Activated CD4-positive, alpha-beta T cell treated with anti-CD3 and anti-CD28 coated beads, Interleukin-2, amount 50 U/mL, for 16 hours (primary cell): ENCODE data around the gene ASPHD2.
"Not testable (repeated sequence)": the region's sequence is repeated elsewhere in the genome, so short reads cannot be mapped to it uniquely, and the experiment has no call there.

ENCODE experiments used
- DNase-seq: peaks from one replicate; pipeline ENCODE4 v3.0.0-alpha.2; 2020

The ASPHD2 gene, protein sequence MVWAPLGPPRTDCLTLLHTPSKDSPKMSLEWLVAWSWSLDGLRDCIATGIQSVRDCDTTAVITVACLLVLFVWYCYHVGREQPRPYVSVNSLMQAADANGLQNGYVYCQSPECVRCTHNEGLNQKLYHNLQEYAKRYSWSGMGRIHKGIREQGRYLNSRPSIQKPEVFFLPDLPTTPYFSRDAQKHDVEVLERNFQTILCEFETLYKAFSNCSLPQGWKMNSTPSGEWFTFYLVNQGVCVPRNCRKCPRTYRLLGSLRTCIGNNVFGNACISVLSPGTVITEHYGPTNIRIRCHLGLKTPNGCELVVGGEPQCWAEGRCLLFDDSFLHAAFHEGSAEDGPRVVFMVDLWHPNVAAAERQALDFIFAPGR

GRCh38 chr22:26428515-26429457 lies at the start of gene ASPHD2:
Gene ASPHD2 (plus strand): TSS chr22:26429260. CDS start chr22:26433616, 4,356 bp downstream.
- peak; percentile 85 for DNase-seq

- no peak for DNase-seq
Measured at GRCh38 chr22:26380072-26380830, 48.8 kb upstream of the ASPHD2 start.

DNA sequence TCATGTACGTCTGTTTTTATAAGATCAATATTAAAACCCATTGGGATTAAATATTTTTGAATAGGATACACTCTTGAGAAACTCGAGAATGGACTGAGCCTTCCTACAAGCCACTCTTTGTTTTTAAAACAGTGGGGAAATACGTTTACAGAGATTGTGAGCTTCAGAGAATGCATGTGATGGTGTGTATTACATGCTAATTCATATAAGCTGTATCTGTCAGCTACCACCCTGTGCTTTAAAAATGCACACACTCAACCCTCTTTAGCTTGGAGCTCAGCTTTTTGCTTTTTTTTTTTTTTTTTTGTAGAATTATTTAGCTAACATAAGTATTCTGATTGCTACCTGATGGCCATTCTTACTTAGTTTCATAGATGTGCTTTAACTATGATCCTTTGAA lies 46.3 kb upstream of the ASPHD2 start:
- no peak for DNase-seq

- no peak for DNase-seq
Measured at GRCh38 chr22:26383968-26384556, 45.0 kb upstream of the ASPHD2 start.

- no peak for DNase-seq
Measured at GRCh38 chr22:26385164-26385563, 43.9 kb upstream of the ASPHD2 start.

DNA sequence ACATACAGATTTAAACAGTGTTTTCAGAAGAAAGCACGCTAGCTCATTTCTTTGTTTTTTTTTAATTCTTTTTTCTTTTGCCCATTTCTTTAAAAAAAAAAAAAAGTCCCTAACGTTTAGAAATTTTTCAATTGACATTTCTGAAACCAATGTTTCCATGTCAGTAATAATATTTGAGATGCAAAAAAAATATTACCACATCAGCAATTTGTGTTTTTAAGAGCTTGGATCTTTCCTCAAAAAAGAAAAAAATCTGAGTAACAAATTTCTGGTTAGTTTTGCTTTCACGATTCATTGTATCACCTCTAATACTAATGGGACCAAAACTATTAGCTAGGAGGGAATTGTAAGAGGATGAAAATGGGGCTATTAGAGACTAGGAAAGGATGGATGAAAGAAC lies 39.9 kb upstream of the ASPHD2 start:
- DNase-seq, result no peak

DNA sequence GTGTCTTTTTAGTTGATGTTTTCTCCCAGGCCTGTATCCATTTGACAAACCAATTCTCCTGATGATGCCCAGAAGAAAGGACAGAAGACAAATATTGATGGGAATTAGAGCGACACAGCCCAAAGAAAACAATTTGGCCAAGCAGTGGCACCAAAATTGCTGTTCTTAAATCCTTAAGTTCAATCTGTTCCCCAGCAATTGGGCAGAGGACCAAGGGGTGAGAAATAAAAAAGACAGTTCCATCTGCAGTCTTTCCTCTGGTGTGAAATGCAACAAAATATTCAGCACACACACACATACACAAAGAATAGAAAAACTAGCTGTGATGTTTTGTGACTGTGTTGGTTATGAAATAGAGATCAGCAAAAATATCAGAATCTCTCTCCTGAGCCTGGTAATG lies 38.0 kb upstream of the ASPHD2 start:
- DNase-seq, result no peak

DNA sequence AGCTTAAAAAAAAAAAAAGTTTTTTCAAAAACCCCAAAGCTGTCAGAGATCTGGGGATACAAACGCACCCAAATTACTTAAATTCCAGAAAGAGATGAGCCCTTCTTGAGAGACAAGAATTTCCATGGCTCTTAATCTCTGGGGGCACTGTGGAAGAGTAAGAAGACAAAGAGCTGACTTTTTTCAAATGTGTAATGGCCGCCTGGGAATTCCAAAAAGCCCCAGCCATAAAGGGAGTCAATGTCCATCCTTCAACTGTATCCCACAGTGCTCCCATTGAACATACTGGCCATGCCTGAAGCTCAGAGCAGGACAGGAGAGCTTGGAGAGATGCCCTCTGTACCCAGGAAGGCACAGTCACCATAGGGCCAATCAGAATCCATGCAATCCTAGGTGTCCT lies 37.4 kb upstream of the ASPHD2 start:
- no peak for DNase-seq

GRCh38 chr22:26393929-26394328 lies 35.1 kb upstream of the ASPHD2 start:
- no peak for DNase-seq

GRCh38 chr22:26394777-26395176 lies 34.3 kb upstream of the ASPHD2 start:
- no peak for DNase-seq

DNA sequence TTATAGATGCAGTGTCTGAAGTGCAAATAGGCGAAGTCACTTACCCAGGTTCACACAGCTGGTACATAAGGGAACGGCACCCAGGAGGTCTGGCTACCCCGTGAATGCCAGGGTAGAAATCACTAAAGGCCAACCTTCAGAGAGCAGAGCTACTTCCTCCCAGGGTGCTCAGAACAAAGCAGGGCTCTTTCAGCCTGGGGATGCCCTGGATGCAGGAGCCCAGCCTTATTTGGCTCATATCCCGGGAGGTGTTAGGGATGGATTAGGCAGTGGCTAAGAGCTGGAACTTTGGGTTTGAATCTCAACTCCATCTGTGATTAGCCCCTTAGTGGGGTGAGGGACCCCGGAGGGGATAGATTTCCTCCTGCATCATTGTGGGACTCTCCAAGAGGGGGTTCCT lies 33.1 kb upstream of the ASPHD2 start:
- no peak for DNase-seq

DNA sequence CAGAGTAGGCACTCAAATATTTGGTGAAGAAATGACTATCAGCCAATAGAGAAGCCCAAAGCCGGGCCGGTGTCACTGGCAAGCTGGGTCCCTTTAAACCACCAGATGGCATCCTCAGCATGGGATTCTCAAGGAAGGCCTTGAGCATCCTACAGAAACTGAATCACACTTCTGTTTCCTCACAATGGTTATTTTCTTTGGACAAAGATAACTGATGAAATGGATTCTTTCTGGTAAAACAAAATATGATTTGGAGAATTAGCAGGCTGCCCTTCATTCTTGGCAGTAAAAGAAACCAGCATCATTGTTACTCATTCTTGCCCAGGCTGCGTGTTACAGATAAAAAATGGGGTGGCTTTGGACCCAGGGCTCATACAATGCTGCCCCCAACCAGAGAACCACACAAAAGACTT lies 30.3 kb upstream of the ASPHD2 start:
- DNase-seq, result peak; percentile 70

DNA sequence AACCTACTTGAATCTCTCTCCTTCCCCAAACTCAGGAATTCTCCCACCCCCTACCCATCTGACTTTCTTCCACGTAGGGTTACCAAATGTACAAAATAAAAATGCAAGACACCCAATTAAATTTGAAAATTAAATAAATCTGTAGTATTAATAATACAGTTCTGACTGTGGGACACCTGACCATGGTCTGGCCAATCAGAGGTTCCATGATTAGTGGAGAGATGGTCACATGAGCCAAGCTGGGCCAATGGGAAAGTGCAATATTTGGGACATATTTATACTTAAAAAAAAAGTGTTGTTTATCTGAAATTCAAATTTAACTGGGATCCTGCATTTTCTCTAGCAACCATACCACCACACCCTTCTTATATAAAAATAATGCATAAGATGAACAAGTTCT lies 29.8 kb upstream of the ASPHD2 start:
- DNase-seq, result no peak

- DNase-seq, result no peak
Measured at GRCh38 chr22:26401726-26402125, 27.3 kb upstream of the ASPHD2 start.

DNA sequence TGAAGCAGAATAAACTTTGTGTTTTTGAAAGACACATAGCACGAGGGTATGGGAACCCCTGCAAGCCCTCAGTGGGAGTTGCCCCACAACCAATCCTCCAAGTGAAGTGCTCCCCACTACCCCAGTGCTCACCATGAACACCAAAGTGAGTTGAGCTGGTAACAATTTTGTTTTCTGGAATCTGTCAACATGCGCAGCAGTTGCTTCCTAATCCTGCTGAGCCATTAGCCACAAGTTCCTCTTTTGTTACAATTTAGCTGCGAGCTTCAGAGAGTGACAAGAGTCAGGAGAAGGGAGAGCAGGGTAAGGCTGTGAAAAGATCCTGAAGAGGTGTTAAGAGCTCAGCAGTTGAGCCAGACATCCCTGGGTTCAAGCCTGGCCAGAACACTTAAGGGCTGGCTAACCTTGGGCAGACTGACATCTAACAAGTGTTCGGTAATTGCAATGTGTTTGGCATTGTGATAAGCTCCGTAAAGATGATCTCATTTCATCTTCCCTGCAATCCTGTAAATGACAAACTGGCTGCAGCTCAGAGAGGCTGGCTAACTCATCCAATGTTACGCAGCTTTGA lies 24.1 kb upstream of the ASPHD2 start:
- DNase-seq, result no peak

DNA sequence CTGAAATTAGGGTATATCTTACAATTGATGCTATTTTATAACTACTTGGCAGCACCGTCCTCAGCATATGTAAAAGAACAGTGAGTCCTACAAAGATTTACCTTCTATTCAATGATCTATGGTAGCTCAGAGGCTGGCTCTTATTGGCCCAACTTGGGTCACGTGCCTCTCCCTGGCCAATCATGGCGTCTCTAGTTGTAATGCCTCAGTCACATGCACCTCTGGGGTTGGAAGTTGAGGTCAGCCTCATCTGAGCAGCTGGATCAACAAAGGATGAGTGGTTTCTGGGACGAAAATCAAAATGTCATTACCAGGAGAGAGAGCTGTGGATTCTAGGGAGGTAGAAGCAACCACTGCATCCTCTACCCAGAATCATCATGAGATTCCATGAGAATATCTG lies 22.9 kb upstream of the ASPHD2 start:
- no peak for DNase-seq

DNA sequence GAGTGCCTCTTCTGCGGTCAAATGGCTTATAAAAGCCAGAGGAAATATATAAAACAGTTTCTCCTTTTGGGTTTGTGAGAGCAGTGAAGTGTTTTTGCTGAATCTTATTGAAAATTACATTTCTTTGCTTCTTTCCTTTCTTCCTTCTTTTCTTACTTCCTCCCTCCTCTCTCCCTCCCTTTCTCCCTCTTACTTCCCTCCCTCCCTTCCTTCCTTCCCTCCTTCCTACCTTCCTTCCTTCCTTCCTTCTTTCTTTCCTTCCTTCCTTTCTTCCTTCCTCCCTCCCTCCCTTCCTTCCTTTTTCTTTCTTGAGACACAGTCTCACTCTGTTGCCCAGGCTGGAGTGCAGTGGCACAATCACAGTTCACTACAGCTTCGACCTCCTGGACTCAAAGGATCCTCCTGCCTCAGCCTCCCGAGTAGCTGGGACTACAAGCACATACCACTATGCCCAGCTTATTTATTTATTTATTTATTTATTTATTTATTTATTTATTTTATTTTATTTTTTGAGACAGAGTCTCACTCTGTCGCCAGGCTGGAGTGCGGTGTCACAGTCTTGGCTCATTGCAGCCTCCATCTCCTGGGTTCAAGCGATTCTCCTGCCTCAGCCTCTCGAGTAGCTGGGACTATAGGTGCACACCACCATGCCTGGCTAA lies 20.4 kb upstream of the ASPHD2 start:
- DNase-seq, result not testable (repeated sequence)

DNA sequence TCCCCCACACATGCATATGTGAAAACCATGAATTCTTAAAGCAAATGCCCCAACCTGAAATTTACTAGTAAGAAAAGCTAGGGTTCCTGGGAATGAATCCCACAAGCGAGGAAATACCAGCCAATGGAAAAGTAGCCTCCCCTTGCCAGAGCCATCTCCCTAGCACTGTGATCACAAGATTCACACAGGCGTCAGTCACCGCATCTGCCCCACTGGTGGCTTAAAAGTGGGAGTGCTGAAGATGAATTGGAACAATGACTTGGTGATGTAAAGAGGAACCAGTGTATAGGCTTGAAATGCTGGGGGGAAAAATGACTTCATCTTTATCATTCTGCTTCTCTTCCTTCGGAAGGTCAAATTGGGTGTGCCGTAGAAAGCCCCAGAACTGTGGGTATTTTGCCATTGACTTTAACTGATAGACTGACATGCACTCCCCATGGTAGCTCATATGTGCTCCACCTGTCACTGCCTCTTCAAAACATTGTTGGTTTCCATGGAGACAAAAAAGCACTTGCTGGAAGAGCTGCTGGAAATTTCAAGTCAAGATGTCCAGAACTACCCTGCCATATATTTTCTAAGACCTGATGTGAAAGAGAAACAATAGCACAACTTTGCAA lies 19.2 kb upstream of the ASPHD2 start:
- no peak for DNase-seq

- no peak for DNase-seq
Measured at GRCh38 chr22:26410386-26410785, 18.7 kb upstream of the ASPHD2 start.

- DNase-seq, result no peak
Measured at GRCh38 chr22:26414347-26414746, 14.7 kb upstream of the ASPHD2 start.

- no peak for DNase-seq
Measured at GRCh38 chr22:26416256-26416655, 12.8 kb upstream of the ASPHD2 start.
